SH-SY5Y (cell line): ENCODE measurements around the gene OR51A4.
"Not testable (repeated sequence)": the region's sequence is repeated elsewhere in the genome, so short reads cannot be mapped to it uniquely, and the experiment has no call there.

Source experiments
- GATA2 ChIP-seq: IDR thresholded peaks from 2 replicates; pipeline ENCODE4 v1.6.1; 2011; ENCODE audit warnings: mild to moderate bottlenecking, low read depth, low read length
- GATA3 ChIP-seq: IDR thresholded peaks from 2 replicates; pipeline ENCODE4 v1.6.1; 2011; ENCODE audit warnings: low read depth, mild to moderate bottlenecking, low read length, moderate library complexity

The OR51A4 gene

GRCh38 chr11:4947505-4947904 is at the start of gene OR51A4:
OR51A4 (minus strand) TSS chr11:4947605; CDS start chr11:4947100, 505 bp downstream.
- TF ChIP-seq GATA2 (no peak), GATA3 (no peak)

DNA sequence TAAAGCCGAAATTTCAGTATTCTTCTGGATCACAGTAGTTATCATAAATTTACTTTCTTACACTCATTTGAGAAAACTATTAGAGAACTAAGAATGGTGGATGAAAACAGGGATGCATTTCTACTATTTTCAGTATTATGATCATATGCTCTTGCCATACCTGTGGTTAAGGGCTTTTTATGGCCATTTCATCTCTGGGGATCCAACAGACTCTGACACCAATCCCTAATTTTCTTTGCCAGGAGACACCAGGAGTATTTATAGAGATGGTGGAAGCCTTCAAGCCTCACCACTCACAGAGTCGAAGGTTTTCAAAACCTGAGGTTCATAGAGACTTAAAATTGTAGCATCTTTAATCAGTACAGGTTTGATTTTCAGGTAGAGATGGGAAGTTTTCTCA is 47.1 kb upstream of the OR51A4 start, which contains the start of gene OR51L1:
OR51L1 (plus strand) TSS at position 301 of the 400 bp plus-strand sequence. CDS start 4,132 bp downstream, outside the sequence.
- TF ChIP-seq GATA3 (no peak), GATA2 (no peak)

- TF ChIP-seq GATA3 (no peak), GATA2 (no peak)
Measured at GRCh38 chr11:4991060-4991459, 43.7 kb upstream of the OR51A4 start.

DNA sequence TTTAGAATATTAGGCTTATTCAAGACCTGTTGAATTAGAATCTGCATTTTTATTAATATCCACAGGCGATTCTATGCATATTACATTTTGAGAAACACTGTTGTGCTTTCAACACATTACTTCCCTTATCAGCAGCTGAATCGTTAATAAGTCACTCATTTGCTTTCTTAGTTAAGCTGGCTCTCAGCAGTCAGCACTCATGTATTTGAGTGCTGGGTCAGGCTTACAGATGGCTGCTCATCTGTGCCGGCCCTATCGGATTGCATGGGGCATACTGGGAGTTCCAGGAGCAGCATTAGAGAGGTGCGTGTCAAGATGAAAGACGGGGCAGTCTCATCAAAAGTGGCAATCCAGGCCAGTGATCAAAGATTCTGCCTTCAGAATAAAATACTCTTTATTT is 36.4 kb upstream of the OR51A4 start:
- TF ChIP-seq GATA2 (no peak), GATA3 (no peak)

- TF ChIP-seq GATA2 = no peak
- no peak for TF ChIP-seq GATA3
Measured at GRCh38 chr11:4982678-4983077, 35.3 kb upstream of the OR51A4 start.

DNA sequence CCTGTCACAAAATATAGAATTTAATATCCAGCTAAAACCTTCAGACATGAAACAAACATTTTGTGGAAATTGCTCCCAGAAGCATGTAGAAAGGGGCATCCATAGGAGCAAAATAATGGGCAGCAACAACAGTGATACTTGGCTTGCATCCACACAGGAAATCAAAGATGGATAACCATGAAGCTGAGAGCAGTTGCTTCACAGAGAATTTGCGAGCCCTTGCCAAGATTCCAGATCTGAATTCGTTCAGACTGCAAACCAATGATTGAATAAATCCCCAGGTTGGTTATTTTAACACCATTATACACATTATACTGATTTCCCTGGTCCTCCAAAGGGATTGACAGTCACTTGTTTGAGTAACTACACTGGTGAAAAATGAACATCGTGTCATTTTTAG is 31.6 kb upstream of the OR51A4 start:
- TF ChIP-seq GATA2 (no peak), GATA3 (no peak)

- no peak for TF ChIP-seq GATA2
- no peak for TF ChIP-seq GATA3
Measured at GRCh38 chr11:4975436-4975835, 28.0 kb upstream of the OR51A4 start.

DNA sequence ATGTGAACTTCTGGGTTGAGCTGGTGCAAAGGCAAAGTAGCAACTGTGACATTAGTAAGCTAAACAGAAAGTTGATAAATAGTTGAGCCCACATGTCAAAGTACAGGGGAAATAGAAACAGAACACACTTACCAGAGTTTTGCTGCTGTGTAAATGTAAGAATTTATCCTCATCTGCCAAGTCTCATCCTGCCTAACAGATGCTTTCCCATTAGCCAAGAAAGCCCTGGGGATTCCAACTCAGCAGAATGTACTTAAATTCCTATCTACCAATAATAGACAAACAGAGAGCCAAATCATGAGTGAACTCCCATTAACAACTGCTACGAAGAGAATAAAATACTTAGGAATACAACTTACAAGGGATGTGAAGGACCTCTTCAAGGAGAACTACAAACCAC is 15.4 kb upstream of the OR51A4 start:
- TF ChIP-seq GATA2 (no peak), GATA3 (no peak)

GRCh38 chr11:4960877-4961276 is 13.5 kb upstream of the OR51A4 start:
- TF ChIP-seq GATA2 = no peak
- TF ChIP-seq GATA3 = no peak

DNA sequence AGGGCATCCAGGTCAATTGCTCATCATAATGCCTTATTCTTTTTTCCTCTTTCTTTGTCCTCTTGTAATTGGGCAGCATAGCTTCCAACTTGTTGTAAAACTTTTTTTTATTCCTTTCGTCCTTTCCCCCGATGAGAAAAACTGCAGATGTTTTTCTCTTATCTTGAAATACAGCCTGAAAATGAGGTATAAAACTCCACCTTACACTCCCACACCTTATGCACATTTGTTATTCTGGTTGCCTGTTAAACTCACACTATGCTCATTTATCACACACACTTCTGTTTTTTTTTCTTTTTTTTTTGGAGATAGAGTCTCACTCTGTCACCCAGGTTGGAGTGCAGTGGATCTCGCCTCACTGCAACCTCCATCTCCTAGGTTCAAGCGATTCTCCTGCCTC is 10.0 kb upstream of the OR51A4 start:
- TF ChIP-seq GATA2 (no peak), GATA3 (no peak)

- not testable (repeated sequence) for TF ChIP-seq GATA2, GATA3
Measured at GRCh38 chr11:4955613-4956012, 8.2 kb upstream of the OR51A4 start, which contains the start of gene OR51A2. OR51A2 (minus strand) TSS chr11:4955713; CDS start chr11:4955713, 0 bp downstream.

DNA sequence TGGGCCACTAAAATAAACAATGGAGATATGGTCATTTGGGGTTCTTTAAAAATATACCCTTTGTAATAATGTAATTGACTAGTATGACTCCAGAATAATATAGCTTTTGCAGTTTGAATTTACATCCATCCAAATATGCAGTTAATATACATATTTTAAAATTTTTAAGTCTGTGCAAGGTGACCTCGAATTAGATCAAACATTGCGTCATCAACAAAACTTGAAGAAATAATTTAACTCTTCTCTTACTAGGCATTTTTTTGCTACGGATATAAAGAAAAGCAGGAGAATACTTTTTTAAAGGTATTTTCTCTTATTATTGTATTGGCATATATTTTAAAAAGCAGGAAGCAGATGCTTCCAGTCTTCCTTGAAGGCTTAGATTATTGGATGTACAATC is 10.7 kb downstream of the OR51A4 start:
- TF ChIP-seq GATA3 (no peak), GATA2 (no peak)

DNA sequence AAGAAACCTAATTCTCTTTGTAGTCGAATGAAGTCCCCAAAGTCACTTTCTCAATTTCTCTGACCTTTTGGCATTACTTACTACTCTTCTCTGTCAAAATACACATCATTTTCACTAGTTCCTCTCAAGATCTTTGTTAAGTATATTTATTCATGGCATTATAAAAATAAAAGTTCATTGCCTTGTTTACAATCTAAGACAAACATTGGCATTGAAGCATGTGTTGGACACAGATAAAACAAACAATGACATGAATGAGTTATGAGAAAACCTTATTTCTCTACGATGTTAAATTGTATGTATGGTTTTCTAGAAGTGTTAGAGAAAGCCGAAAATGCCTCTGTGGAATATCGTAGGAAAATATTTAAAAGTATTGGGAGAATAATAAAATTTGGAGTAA is 14.7 kb downstream of the OR51A4 start:
- no peak for TF ChIP-seq GATA3
- no peak for TF ChIP-seq GATA2

DNA sequence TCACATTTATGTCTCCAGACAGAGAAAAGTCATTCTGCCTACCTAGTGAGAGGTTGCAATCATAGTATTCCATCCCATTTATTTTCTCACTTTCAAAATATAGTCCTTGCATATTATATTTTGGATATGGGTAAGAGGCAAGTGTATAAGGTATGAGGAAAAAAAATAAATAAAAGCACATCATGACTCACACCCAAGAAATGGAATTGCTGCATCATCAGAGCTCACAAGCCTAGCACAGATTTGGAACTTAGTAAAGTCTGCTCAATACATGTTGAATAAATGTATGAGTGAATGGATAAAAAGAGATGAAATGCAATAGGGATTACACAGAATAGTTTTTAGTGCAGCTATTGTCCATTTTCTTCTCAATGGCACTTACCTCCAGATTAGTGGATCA is 20.8 kb downstream of the OR51A4 start:
- TF ChIP-seq GATA2 (no peak), GATA3 (no peak)

DNA sequence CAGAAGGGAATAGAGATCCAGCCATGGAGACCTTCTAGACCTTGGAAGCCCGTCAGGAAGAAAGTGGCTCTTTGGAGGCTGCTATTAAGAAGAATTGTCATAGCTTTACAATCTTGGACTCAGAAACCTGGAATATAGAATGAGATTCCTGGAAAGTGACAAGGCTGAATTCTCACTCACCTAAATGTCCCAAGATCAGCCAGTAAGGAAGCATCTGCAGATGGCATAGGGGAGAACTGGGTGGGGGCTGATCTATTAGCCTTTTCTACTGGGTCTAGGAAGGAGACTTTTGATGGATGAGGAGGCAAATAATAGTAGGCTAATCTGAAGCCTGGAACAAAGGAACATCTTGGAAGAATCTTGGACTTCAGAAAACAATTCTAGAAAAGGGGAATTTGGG is 23.2 kb downstream of the OR51A4 start, which contains the start of gene OR51G1:
OR51G1 (minus strand) TSS at position 101 of the 400 bp plus-strand sequence; CDS start at position 101, 0 bp downstream.
- TF ChIP-seq GATA3 = no peak
- TF ChIP-seq GATA2 = no peak

DNA sequence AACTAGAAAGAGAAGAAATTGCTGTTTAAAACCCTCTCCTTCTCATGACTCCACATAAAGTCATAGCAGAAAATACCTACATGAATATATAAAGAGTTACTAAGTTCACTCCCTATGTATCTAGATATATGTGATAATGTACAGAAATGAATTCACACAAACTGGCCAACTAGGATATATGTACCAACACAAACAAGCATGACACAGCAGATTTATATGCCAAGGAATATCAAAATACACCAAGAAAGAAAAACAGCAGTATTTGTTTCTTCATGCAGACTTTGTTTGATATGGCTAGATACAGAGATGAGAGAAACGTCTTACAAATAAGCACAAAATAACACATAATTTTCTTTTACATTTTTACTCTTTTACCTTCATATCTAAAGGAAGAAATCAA is 25.1 kb downstream of the OR51A4 start:
- no peak for TF ChIP-seq GATA2

DNA sequence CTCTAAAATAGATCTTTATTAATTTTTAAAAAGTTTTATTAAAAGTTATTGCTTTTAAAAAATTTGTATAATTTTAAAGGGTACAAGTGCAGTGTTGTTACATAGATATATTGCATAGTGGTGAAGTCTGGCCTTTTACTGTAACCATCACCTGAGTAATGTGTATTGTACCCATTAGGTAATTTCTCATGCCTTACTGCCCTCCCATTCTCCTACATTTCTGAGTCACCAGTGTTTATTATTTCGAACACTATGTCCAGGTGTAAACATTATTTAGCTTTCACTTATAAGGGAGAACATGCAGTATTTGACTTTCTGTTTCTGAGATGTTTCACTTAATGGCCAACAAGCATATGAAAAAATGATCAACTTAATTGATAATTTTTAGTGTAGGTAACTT is 25.6 kb downstream of the OR51A4 start:
- TF ChIP-seq GATA2 = no peak
- no peak for TF ChIP-seq GATA3
